Measurements from ENCODE around the gene ALPL. TPM values are rescaled to one million over a fixed set of nuclear protein-coding genes. Genes with fewer than 3 reads are reported as not detected.

ALPL gene
- total and polyA plus RNA-seq, 9 of the 15 experiments (the other 6 are each of a cell fraction or from before 2014, with no cell fraction given), result 0.04 to 0.38 (median 0.18) TPM; not detected in 4

DNA sequence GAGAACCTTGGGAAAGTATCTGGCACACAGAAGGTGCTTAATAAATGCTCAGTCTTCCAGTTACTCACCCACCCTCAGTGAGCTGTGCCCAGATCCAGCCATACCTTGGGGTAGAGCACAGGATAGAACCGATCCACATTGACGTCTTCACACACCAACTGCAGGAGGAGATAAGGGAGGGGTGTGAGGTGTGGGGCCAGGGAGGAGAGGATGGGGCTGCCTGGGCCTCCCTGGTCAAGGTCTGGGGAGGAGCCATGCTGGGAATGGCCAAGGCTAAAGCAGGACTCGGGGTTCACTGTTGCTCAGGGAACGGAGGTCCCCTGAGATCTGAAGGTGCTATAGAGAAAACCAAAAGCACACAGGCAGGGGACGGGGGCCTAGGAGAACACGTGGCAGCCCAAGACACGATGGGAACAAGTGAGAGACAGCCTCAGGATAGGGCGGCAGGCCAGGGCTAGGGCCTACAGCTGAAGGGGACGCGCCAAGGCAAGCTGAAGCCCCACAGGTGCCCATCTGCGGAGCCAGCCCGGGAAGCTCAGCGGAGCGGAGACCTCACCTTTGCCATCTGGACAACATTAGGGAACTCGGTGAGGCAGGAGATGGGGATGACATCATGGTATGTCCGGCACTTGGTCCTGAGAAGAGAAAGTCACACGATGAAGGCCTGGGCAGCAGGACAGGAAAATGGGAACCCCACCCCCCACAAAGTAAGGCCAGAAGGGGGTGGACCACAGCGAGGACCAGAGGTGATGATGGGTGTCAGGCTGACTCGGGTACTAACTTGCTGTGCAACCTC lies 104.0 kb downstream of the ALPL start (continued):
- TF ChIP-seq ZFP30 (CRISPR knock-in tag; IDR thresholded peaks at IDR 0.05; ENCODE audit: borderline replicate concordance) (no peak), SOX6 (IDR thresholded peaks at IDR 0.05) (peak; percentile 60; the same call in 1 of the 2 replicates), CHD2 (IDR thresholded peaks at IDR 0.05; ENCODE audit: low read depth, low read length) (no peak), SREBF2 (CRISPR knock-in tag; IDR thresholded peaks at IDR 0.05) (no peak), DMBX1 (CRISPR knock-in tag; IDR thresholded peaks at IDR 0.05; ENCODE audit: borderline replicate concordance) (peak; percentile 82; the same call in 1 of the 2 replicates), HCFC1 (IDR thresholded peaks at IDR 0.05; ENCODE audit: low read depth, low read length) (no peak), PURB (CRISPR knock-in tag; IDR thresholded peaks at IDR 0.05; ENCODE audit: low read depth) (no peak), CBX2 (IDR thresholded peaks at IDR 0.05; ENCODE audit: insufficient read depth, low read length, poor library complexity, severe bottlenecking) (no peak), CCAR2 (IDR thresholded peaks at IDR 0.05; ENCODE audit: low read depth, low read length) (no peak), CBX1 (IDR thresholded peaks at IDR 0.05; ENCODE audit: low read depth) (no peak), KAT7 (CRISPR knock-in tag; IDR thresholded peaks at IDR 0.05; ENCODE audit: borderline replicate concordance) (no peak), POLR2AphosphoS2 (IDR thresholded peaks at IDR 0.05; ENCODE audit: low read length) (no peak), MTA1 (IDR thresholded peaks at IDR 0.05; ENCODE audit: borderline replicate concordance) (no peak; the same call in 1 of the 2 replicates), IRF2 (CRISPR knock-in tag; IDR thresholded peaks at IDR 0.05) (no peak), ZNF507 (tag; conservative IDR thresholded peaks at IDR 0.05) (no peak), ZNF197 (CRISPR knock-in tag; IDR thresholded peaks at IDR 0.05; ENCODE audit: low read depth) (no peak)
- TF ChIP-seq, protein P1, sequence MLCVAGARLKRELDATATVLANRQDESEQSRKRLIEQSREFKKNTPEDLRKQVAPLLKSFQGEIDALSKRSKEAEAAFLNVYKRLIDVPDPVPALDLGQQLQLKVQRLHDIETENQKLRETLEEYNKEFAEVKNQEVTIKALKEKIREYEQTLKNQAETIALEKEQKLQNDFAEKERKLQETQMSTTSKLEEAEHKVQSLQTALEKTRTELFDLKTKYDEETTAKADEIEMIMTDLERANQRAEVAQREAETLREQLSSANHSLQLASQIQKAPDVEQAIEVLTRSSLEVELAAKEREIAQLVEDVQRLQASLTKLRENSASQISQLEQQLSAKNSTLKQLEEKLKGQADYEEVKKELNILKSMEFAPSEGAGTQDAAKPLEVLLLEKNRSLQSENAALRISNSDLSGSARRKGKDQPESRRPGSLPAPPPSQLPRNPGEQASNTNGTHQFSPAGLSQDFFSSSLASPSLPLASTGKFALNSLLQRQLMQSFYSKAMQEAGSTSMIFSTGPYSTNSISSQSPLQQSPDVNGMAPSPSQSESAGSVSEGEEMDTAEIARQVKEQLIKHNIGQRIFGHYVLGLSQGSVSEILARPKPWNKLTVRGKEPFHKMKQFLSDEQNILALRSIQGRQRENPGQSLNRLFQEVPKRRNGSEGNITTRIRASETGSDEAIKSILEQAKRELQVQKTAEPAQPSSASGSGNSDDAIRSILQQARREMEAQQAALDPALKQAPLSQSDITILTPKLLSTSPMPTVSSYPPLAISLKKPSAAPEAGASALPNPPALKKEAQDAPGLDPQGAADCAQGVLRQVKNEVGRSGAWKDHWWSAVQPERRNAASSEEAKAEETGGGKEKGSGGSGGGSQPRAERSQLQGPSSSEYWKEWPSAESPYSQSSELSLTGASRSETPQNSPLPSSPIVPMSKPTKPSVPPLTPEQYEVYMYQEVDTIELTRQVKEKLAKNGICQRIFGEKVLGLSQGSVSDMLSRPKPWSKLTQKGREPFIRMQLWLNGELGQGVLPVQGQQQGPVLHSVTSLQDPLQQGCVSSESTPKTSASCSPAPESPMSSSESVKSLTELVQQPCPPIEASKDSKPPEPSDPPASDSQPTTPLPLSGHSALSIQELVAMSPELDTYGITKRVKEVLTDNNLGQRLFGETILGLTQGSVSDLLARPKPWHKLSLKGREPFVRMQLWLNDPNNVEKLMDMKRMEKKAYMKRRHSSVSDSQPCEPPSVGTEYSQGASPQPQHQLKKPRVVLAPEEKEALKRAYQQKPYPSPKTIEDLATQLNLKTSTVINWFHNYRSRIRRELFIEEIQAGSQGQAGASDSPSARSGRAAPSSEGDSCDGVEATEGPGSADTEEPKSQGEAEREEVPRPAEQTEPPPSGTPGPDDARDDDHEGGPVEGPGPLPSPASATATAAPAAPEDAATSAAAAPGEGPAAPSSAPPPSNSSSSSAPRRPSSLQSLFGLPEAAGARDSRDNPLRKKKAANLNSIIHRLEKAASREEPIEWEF (CRISPR knock-in tag; IDR thresholded peaks at IDR 0.05), result no peak
- TF ChIP-seq, protein P2, sequence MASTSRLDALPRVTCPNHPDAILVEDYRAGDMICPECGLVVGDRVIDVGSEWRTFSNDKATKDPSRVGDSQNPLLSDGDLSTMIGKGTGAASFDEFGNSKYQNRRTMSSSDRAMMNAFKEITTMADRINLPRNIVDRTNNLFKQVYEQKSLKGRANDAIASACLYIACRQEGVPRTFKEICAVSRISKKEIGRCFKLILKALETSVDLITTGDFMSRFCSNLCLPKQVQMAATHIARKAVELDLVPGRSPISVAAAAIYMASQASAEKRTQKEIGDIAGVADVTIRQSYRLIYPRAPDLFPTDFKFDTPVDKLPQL (IDR thresholded peaks at IDR 0.05; ENCODE audit: extremely low read depth, insufficient read length), result no peak
- TF ChIP-seq, protein P3, sequence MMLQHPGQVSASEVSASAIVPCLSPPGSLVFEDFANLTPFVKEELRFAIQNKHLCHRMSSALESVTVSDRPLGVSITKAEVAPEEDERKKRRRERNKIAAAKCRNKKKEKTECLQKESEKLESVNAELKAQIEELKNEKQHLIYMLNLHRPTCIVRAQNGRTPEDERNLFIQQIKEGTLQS (IDR thresholded peaks at IDR 0.05), result peak; percentile 65
- TF ChIP-seq, protein P3 (CRISPR knock-in tag; conservative IDR thresholded peaks at IDR 0.05), result no peak
- TF ChIP-seq, protein P4, sequence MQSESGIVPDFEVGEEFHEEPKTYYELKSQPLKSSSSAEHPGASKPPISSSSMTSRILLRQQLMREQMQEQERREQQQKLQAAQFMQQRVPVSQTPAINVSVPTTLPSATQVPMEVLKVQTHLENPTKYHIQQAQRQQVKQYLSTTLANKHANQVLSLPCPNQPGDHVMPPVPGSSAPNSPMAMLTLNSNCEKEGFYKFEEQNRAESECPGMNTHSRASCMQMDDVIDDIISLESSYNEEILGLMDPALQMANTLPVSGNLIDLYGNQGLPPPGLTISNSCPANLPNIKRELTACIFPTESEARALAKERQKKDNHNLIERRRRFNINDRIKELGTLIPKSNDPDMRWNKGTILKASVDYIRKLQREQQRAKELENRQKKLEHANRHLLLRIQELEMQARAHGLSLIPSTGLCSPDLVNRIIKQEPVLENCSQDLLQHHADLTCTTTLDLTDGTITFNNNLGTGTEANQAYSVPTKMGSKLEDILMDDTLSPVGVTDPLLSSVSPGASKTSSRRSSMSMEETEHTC (IDR thresholded peaks at IDR 0.05), result no peak
